Activated T-cell treated with anti-CD3 and anti-CD28 coated beads for 1 hour (primary cell): ENCODE results near the gene EHMT1.
"Not testable (repeated sequence)": the region's sequence is repeated elsewhere in the genome, so short reads cannot be mapped to it uniquely, and the experiment has no call there.

Experiments used
- DNase-seq: peaks from one replicate; pipeline ENCODE4 v3.0.0-alpha.2; 2020; ENCODE audit warnings: low read depth

Gene EHMT1

DNA sequence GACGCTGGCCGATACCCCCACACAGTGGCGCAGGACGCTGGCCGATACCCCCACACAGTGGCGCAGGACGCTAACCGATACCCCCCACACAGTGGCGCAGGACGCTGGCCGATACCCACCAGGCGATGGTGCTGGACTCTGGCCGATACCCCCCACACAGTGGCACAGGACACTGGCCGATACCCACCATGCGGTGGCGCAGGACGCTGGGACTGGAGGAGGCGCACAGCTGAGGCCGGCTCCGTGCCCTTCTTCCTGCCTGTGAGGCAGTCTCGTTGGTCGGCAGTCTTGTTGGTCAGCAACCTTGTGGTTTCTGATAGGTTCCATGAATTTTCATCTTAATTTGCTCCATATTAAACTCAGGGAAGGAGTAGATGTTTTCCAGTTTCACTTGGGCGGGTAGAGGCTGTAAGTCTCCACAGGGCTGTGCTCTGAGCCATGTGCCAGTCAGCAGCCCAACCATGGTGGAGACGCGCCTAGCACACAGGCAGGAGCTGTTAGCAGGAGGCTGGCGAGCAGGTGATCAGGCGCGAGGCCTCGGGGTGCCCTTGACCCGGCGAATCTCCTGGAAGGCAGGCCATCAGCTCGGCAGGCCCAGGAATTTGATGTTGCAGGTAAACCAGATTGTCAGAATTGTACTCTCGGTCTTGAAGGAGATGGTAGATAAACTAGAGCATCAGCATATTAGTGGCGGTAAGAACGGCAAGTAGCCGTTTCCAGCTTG is 75.6 kb downstream of the EHMT1 start:
- DNase-seq = no peak

DNA sequence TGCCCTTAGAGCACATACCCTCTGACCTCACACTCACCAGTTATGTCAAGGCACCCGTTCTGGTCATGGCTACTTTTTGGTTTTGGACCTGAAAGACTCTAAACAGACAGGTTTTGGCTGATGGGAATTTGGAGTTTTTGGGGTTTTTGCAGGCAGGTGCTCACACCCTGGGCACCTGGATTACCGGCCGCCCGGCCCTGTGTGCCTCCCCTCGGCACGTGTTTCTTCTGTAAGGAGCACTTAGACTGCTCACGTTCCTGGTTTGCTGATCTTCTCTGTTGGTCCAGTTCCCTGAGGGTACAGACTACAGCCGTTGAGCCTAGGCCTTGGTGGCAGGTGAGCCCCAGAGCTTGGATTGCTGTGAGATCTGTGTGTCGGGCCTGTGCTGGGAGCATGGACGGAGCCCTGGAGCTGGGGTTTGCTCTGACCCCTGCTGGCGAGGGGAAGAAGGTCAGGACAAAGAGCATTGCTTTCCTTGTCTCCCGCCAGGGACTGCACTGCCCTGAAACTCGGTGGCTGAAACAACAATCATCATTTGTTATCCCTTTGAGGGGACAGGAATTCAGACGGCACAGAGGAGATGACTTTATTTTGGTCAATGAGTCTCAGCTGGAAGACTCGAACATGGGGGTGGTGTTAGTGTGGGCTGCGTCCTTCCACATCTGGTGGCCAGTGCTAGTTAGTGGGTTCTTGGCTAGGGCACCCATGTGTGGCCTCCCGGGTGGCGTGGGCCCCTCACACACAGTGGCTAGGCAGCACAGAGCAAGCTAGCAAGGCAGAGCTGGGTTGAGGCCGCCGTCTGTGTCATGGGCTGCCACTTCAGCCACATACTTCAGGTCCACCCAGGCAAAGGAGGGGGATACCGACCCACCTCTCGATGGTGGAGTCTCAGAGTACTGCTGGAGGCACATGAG is 76.4 kb downstream of the EHMT1 start:
- no peak for DNase-seq

DNA sequence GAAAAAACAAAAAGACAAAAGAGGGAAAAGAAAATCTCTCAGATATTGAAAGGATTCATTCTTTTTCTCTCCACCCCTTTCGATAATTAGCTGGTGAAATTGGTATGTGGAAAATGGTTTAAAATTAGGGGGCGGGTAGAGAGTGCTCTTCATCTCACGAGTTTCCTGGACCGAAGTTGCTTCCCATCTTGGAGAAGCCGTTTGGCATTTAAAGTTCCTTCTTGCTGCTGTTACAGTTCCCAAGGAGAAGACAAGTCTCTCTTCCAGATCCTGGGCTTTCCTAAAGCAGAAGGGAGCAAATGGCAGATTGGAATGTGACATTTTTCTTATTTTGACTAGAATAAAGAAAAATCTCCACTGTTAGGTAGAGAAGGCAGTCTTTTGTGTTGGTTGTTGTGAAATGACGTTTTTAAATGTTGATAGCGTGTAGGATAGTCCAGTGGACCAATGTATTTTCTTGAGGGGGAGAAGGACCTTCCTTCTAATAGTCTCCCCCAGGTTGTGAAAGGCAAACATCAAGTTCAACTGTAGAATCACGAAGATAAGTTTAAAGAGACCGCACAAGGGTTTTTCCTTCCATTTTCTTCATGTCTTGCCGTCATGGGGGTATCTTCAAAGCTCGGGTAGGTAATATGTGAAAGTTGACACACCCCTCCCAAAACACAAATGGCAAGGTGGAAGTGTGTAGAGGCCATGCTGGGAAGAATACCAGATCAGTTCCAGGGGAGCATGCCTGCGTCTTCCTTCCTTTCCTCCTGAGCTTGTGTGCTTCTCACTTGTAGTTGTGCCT is 77.5 kb downstream of the EHMT1 start:
- no peak for DNase-seq

DNA sequence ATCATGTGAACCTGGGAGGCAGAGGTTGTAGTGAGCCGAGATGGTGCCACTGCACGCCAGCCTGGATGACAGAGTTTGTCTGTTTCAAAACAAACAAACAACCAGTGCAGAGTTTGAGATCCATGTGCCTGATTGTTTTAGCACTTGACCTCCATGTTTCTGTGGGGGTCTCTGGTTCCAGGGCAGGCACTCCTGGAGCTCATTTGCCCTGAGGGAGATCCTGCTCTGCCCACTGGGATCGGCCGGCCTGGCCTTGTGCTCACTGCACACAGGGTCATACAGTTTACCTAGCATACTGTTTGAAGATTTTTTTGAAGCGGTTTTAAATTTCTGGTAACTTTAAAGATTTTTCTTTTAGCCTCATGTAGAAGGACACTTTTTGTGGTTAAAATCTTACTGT is 78.4 kb downstream of the EHMT1 start:
- no peak for DNase-seq

DNA sequence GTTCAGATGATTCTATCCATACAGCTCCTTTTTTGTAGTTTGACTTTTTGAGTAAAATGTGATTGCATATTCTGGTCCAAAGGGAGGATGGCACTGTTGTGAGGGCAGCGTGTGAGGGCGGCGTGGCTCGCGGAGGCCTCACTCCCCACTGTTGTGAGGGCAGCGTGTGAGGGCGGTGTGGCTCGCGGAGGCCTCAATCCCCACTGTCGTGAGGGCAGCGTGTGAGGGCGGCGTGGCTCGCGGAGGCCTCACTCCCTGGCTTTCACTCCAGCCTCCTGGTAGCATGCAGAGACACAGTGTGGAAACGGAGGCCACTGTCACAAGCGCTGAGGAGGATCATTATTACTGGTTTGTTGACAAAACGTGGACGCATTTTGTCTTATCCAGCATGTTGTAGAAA is 79.0 kb downstream of the EHMT1 start:
- no peak for DNase-seq

DNA sequence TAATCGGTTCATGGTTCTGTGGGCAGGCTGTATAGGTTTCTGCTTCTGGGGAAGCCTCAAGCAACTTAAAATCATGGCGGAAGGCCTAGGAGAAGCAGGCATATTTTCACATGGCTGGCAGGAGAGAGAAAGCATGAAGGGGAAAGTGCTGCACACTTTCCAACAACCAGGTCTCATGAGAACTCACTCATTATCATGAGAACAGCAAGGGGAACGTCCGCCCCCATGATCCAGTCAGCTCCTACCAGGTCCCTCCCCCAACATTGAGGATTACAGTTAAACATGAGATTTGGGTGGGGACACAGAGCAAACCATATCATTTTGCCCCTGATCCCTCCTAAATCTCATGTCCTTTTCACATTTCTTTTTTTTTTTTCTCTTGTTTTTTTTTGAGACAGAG is 82.1 kb downstream of the EHMT1 start:
- DNase-seq = no peak

DNA sequence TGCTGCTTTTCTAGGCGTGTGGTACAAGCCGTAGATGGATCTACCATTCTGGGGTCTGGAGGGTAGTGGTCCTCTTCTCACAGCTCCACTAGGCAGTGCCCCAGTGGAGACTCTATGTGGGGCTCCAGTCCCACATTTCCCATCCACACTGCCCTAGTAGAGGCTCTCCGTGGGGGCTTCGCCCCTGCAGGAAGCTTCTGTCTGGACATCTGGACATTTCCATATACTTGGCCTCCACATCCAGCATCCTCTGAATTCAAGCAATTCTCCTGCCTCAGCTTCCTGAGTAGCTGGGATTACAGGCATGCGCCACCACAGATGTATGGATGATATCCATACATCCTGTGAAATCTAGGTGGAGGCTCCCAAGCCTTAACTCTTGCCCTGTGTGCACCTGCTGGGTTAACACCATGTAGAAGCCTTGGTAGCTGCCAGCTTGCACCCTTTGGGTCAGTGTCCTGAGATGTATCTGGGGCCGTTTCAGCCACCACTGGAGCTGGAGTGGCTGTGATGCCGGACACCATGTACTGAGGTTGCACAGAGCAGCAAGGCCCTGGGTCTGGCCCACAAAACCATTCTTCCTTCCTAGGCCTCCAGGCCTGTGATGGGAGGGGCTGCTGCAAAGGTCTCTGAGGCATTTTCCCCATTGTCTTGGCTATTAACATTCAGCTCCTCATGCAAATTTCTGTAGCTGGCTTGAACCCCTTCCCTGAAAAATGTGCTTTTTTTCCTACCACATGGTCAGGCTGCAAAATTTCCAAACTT is 84.0 kb downstream of the EHMT1 start:
- no peak for DNase-seq

DNA sequence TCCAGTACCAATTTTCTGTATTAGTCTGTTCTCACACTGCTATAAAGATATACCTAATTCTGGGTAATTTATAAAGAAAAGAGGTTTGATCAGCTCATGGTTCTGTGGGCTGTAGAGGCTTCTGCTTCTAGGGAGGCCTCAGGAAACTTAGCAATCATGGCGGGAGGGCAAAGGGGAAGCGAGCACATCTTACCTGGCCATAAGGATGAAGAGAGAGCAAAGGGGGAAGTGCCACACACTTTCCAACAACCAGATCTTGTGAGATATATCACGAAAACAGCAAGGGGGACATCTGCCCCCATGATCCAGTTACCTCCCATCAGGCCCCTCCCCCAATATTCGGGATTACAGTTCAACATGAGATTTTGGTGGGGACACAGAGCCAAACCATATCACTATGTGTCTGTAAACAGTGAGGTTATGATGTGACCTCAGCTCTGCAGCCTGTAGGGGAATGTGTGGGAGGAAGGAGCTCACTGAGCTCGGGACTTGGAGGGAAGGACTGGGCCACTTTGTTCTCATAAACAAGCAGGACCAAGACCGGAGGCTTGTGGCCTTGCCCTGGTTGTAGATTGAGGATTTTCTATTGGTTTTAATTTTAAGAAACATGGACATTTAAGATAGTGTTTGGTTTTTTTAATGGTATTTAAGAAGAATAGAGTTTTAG is 85.2 kb downstream of the EHMT1 start:
- no peak for DNase-seq

DNA sequence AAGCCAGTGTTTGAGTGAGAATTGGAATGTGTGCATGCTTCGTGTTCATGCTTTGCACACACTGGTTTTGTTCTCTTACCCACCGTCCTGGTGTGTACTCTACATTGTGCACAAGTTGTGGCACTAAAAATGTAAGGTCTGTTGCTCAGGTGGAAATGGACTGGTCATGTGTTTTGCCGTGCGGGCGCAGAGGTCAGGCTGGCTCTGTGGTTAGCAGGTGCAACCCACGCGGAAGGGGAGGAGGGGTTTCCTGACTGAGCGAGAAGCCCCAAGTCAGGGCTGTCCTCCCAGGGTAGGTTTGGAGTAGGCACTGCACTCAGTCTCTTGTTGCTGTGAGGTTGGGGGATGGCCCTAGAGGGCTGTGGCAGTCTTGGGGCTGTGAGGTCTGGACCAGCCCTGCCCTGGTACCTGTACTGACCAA is 86.6 kb downstream of the EHMT1 start:
- no peak for DNase-seq

DNA sequence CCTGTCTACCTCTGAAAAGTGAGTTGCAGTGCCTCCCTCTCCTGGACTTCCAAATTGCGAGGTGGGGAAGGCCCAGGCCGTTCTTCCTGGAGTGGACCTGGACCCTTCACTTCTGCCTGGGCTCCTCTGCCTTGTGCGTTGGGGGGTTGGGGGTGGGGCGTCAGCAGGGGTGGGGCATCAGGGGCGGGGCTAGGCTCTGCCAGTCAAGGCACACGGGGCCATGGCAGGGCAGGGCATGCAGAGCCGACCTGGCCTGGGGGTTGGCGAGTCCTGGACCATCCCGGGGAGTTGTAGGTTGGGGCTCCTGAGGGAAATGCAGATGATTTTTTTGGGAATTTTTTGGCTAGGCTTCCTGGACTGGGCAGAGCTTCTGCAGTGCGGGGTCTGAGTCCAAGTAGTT is 87.1 kb downstream of the EHMT1 start:
- DNase-seq = no peak

DNA sequence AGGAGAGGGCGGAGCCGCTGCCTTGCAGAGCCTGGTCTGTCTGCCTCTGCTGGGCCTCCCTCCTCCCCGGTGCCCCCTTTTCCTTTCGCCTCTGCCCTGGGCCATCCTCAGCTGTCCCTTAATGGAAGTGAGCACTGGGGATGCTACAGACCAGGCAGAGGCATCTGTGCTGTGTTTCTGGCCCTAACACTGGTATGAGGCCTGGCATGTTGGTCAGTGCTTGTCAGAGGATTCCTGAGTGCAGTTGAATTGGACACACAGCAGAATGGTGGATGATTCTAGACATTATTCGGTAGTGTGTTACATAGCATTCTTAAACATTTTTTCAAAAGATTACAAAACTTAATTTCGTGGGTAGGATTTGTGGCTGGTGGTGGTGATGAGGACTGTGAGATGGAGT is 88.6 kb downstream of the EHMT1 start:
- DNase-seq = no peak

DNA sequence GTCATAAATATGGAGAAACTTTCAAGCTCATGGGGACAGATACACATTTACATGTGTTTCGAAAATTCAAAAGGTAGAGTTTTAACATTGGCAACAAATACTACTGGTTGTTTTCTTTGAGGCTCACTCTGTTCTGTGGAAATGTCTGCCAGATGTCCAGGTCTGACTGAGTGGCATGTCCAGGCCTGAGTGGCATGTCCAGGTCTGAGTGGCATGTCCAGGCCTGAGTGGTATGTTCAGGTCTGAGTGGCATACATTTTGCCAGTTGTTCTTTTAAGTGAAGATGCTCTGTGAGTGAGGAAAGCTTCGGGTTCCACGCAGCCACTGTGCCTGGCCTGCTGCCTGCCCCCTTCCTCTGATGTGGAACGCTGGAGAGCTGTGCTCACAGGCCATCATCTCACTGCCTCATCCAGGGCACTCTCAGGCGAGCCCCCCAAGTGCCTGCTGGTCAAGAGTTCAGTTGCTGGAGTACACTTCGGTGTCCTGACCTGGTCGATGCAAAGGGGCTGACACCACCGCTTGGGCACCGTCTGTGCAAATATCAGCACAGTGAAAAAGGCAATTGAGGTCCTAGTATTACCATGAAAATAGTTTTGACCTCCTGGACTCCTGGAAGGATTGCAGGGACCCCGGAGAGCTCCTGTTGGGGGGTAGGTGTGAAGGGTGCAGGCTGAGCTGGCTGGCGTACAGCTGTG is 89.9 kb downstream of the EHMT1 start:
- no peak for DNase-seq

DNA sequence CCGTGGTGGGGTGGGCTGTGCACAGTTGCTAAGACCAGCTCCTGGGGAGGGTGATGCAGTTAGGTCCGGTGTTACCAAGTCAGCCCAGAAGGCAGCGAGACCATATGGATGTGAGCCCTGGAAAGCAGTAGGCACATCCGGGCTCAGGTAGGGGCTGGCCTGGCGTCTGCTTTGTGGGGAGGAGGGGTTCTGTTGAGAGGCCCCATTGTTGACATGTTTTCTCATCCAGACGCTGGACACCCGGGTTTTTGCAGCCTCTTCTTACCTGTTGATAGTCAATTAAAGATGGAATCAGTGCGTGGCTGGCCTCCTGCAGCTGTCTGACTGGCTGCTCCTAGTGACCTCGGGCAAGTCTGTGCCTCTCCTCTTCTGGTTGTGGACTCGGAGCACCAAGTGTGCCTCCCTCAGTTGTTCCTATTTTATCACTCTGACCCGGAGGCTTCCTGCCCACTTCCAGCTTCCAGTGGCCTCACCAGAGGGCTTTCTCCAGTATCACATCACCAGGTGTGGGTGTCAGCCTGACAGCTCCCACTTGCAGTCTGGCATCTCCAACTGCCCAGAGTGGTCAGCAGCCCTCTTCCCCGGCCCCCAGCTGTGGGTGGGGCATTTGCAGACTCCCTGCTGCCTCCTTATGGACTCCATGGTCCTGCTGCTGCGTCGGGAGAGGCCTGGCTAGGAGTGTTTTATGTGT is 90.8 kb downstream of the EHMT1 start:
- no peak for DNase-seq

DNA sequence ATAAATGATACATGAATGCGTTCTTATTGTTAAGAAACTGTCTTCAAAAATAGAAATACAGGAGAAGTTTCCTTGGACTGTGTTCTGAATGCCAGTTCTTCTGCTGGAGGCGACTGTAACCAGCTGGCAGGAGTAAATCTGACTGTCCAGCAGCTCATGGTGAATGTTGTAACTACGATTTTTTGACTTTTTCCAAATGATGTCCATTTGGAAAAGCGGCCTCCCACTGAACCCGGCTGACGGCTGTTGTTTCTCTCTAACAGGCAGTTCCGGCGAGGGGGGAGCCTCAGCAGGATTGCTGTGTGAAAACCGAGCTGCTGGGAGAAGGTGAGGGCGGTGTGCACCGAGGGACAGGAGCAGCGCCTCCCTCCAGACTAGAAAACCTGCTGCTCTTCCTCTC is 91.9 kb downstream of the EHMT1 start:
- no peak for DNase-seq

DNA sequence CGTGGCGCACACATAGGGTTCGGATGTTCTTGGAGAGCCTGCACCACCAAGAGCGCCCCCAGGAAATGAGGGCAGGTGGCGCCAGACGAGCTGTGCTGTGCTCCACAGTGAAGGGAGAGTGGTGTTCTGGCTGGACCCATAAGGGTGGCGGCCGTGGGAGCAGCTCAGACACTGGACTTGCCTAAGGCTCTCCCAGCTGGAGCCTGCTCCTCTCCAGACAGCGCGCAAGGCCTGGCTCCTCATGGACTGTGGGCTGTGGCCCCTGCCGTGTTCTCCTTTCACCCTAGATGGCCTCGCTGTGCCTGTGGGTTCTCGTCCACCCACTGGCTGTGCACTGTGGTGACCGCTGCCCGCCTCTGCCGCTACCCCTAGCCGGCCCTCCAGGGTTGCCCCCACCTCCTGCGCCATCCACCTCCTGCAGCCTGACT is 92.9 kb downstream of the EHMT1 start:
- no peak for DNase-seq

DNA sequence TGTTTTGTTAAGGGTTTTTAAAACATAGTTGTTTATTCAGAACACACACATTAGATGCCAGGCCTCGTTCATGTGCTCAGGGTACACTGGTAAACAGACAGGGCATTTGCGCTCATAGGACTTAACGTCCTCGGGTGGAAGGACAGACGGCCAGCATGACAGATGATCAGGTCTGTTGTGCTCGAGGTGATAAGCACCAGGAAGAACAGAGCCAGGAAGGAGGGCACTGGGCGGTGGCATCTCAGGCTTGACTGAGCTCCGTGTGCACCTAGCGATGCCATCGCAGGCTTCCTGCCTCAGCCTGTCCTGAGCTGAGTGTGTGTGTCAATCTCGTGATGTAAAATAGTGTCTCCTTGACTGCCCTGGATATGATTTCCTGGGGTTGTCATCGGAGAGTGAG is 96.5 kb downstream of the EHMT1 start:
- no peak for DNase-seq

DNA sequence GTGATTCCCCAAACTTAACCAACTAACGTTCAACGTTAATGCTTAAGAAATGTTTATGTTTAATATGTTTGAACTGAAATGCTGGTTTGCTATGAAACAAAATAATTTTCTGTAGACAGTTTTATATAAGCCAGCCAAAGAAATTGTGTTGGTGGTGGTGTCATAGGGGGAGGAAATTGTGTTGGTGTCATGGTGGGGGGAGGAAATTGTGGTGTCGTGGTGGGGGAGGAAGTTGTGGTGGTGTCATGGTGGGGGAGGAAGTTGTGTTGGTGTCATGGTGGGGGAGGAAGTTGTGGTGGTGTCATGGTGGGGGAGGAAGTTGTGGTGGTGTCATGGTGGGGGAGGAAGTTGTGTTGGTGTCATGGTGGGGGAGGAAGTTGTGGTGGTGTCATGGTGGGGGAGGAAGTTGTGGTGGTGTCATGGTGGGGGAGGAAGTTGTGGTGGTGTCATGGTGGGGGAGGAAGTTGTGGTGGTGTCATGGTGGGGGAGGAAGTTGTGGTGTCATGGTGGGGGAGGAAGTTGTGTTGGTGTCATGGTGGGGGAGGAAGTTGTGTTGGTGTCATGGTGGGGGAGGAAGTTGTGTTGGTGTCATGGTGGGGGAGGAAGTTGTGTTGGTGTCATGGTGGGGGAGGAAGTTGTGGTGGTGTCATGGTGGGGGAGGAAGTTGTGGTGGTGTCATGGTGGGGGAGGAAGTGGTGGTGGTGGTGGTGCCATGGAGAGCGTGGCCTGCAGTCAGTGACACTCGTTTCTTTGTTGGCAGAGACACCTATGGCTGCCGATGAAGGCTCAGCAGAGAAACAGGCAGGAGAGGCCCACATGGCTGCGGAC is 97.3 kb downstream of the EHMT1 start:
- DNase-seq = not testable (repeated sequence)

DNA sequence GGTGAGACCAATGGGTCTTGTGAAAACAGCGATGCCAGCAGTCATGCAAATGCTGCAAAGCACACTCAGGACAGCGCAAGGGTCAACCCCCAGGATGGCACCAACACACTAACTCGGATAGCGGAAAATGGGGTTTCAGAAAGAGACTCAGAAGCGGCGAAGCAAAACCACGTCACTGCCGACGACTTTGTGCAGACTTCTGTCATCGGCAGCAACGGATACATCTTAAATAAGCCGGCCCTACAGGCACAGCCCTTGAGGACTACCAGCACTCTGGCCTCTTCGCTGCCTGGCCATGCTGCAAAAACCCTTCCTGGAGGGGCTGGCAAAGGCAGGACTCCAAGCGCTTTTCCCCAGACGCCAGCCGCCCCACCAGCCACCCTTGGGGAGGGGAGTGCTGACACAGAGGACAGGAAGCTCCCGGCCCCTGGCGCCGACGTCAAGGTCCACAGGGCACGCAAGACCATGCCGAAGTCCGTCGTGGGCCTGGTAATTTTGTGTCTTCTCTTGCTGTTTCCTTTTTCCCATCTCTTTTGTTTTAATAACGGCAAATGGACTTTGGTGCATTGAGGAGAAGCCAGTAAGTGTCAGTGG is 98.0 kb downstream of the EHMT1 start:
- no peak for DNase-seq
